H9 (cell line): ENCODE measurements around the gene EPHA1. TPM values are rescaled to one million over a fixed set of nuclear protein-coding genes. Genes with fewer than 3 reads are reported as not detected.
"Not testable (repeated sequence)": the region's sequence is repeated elsewhere in the genome, so short reads cannot be mapped to it uniquely, and the experiment has no call there.

Experiments used
- DNase-seq: peaks from one replicate; pipeline ENCODE4 v3.0.0-alpha.2; 2017
- H2AFZ ChIP-seq: one replicate; pipeline ENCODE4 v1.6.1; 2013; ENCODE audit warnings: mild to moderate bottlenecking, low read length, control low read depth, moderate library complexity
- H2AK5ac ChIP-seq: 2 replicates; pipeline ENCODE4 v1.6.1; 2013; ENCODE audit warnings: low read length, control low read depth, mixed read lengths; ENCODE audit not compliant: insufficient read length
- H2BK120ac ChIP-seq: one replicate; pipeline ENCODE4 v1.6.1; 2013; ENCODE audit warnings: low read depth, mild to moderate bottlenecking, low read length, control low read depth, inconsistent platforms; ENCODE audit not compliant: poor library complexity, severe bottlenecking
- H2BK12ac ChIP-seq: 2 replicates; pipeline ENCODE4 v1.6.1; 2013; ENCODE audit warnings: low read length, control low read depth, mixed read lengths, low read depth; ENCODE audit not compliant: insufficient read length
- H2BK15ac ChIP-seq: 2 replicates; pipeline ENCODE4 v1.6.1; 2013; ENCODE audit warnings: low read depth, low read length, control low read depth
- H2BK20ac ChIP-seq: one replicate; pipeline ENCODE4 v1.6.1; 2013; ENCODE audit warnings: low read depth, mild to moderate bottlenecking, low read length, control low read depth, inconsistent platforms; ENCODE audit not compliant: poor library complexity, severe bottlenecking
- H2BK5ac ChIP-seq: 2 replicates; pipeline ENCODE4 v1.6.1; 2013; ENCODE audit warnings: low read length, control low read depth, mixed read lengths; ENCODE audit not compliant: insufficient read length
- H3K14ac ChIP-seq: 2 replicates; pipeline ENCODE4 v1.6.1; 2013; ENCODE audit warnings: low read length, control low read depth; ENCODE audit not compliant: insufficient read depth
- H3K18ac ChIP-seq: 2 replicates; pipeline ENCODE4 v1.6.1; 2013; ENCODE audit warnings: low read depth, mild to moderate bottlenecking, mixed read lengths, low read length, control low read depth; ENCODE audit not compliant: insufficient read length
- H3K23ac ChIP-seq: 2 replicates; pipeline ENCODE4 v1.6.1; 2013; ENCODE audit warnings: low read length, control low read depth, mixed read lengths, low read depth; ENCODE audit not compliant: insufficient read length
- H3K23me2 ChIP-seq: 2 replicates; pipeline ENCODE4 v1.6.1; 2013; ENCODE audit warnings: low read depth, mild to moderate bottlenecking, mixed read lengths, low read length, control low read depth; ENCODE audit not compliant: insufficient read length, poor library complexity, severe bottlenecking
- H3K27ac ChIP-seq: 2 replicates; pipeline ENCODE4 v1.5.1; 2013; ENCODE audit warnings: low read length, control low read depth, mixed read lengths, low read depth; ENCODE audit not compliant: insufficient read length
- H3K27me3 ChIP-seq: 2 replicates; pipeline ENCODE4 v1.6.1; 2013; ENCODE audit warnings: low read length, control low read depth, inconsistent platforms; ENCODE audit not compliant: insufficient read depth
- H3K4ac ChIP-seq: 2 replicates; pipeline ENCODE4 v1.6.1; 2013; ENCODE audit warnings: low read depth, mild to moderate bottlenecking, control low read depth, inconsistent platforms, low read length, moderate library complexity
- H3K4me1 ChIP-seq: 2 replicates; pipeline ENCODE4 v1.6.1; 2013; ENCODE audit warnings: low read length, control low read depth, inconsistent platforms; ENCODE audit not compliant: insufficient read depth
- H3K4me2 ChIP-seq: 2 replicates; pipeline ENCODE4 v1.6.1; 2013; ENCODE audit warnings: low read length, control low read depth, mixed read lengths; ENCODE audit not compliant: insufficient read length, insufficient read depth
- H3K56ac ChIP-seq: 2 replicates; pipeline ENCODE4 v1.6.1; 2013; ENCODE audit warnings: low read depth, mild to moderate bottlenecking, mixed read lengths, low read length, control low read depth; ENCODE audit not compliant: insufficient read length
- H3K79me1 ChIP-seq: 2 replicates; pipeline ENCODE4 v1.6.1; 2013; ENCODE audit warnings: low read depth, mild to moderate bottlenecking, moderate library complexity, low read length, control low read depth, inconsistent platforms; ENCODE audit not compliant: insufficient read depth, poor library complexity, severe bottlenecking
- H3K79me2 ChIP-seq: 2 replicates; pipeline ENCODE4 v1.6.1; 2013; ENCODE audit warnings: low read length, control low read depth, inconsistent platforms; ENCODE audit not compliant: insufficient read depth
- H3K9ac ChIP-seq: 2 replicates; pipeline ENCODE4 v1.6.1; 2013; ENCODE audit warnings: low read length, control low read depth, mixed read lengths; ENCODE audit not compliant: insufficient read length; ENCODE audit errors: extremely low read depth
- H3K9me3 ChIP-seq: one replicate; pipeline ENCODE4 v1.6.1; 2013; ENCODE audit warnings: low read depth, low read length, inconsistent platforms; ENCODE audit not compliant: control insufficient read depth
- H3T11ph ChIP-seq: one replicate; pipeline ENCODE4 v1.6.1; 2013; ENCODE audit warnings: mild to moderate bottlenecking, low read length, control low read depth, inconsistent platforms
- H4K20me1 ChIP-seq: one replicate; pipeline ENCODE4 v1.6.1; 2013; ENCODE audit not compliant: control insufficient read depth, insufficient read length, insufficient read depth
- H4K5ac ChIP-seq: 2 replicates; pipeline ENCODE4 v1.6.1; 2013; ENCODE audit warnings: low read depth, mild to moderate bottlenecking, mixed read lengths, low read length, control low read depth; ENCODE audit not compliant: insufficient read length
- H4K8ac ChIP-seq: replicated peaks from 2 replicates; pipeline ENCODE4 v1.6.1; 2013; ENCODE audit warnings: low read length, control low read depth, mixed read lengths, low read depth; ENCODE audit not compliant: insufficient read length
- H4K91ac ChIP-seq: 2 replicates; pipeline ENCODE4 v1.6.1; 2013; ENCODE audit warnings: low read depth, mild to moderate bottlenecking, moderate library complexity, mixed read lengths, low read length, control low read depth; ENCODE audit not compliant: insufficient read length
- H3K27ac Mint-ChIP-seq, 3 experiments: 2 replicates in 2 of 3; 3 replicates in 1 of 3; pipeline ENCODE4 v1.8.0; 2020 to 2021; ENCODE audit warnings: mixed read lengths in 3 of 3, mild to moderate bottlenecking in 1 of 3, moderate library complexity in 1 of 3
- H3K27me3 Mint-ChIP-seq: 2 replicates; pipeline ENCODE4 v1.8.0; 2021; ENCODE audit warnings: low read depth, mild to moderate bottlenecking, moderate library complexity, mixed read lengths
- H3K36me3 Mint-ChIP-seq, 3 experiments: 2 replicates in 2 of 3; 3 replicates in 1 of 3; pipeline ENCODE4 v1.8.0; 2020 to 2021; ENCODE audit warnings: low read depth in 3 of 3, mixed read lengths in 3 of 3; ENCODE audit not compliant: insufficient read depth in 1 of 3
- H3K4me1 Mint-ChIP-seq, 2 experiments: 2 replicates each; pipeline ENCODE4 v1.8.0; 2020; ENCODE audit warnings: mixed read lengths in 2 of 2
- H3K4me3 Mint-ChIP-seq, 2 experiments: 2 replicates in 1 of 2; 3 replicates in 1 of 2; pipeline ENCODE4 v1.8.0; 2020 to 2021; ENCODE audit warnings: mild to moderate bottlenecking in 2 of 2, mixed read lengths in 2 of 2, moderate library complexity in 1 of 2
- H3K9me3 Mint-ChIP-seq, 2 experiments: 2 replicates in 1 of 2; 3 replicates in 1 of 2; pipeline ENCODE4 v1.8.0; 2020; ENCODE audit warnings: mild to moderate bottlenecking in 2 of 2, mixed read lengths in 2 of 2, moderate library complexity in 1 of 2
- CTCF ChIP-seq: fragments of 200-600 bp; sonication (generic); conservative IDR thresholded peaks from 3 replicates; pipeline ENCODE4 v1.8.0; 2021; ENCODE audit warnings: antibody characterized with exemption, mild to moderate bottlenecking
- WGBS: extraction: QIAGEN DNeasy Blood & Tissue Kit; methylation state at CpG from one replicate; pipeline ENCODE4 v1.1.7; 2013; ENCODE audit warnings: missing lambda C conversion rate, low lambda C conversion rate, mixed read lengths; ENCODE audit not compliant: insufficient read length; ENCODE audit errors: extremely low coverage; 5-methylcytosine and 5-hydroxymethylcytosine counted together
- total RNA-seq: library from RNA; stranded (reverse); gene quantifications from 2 replicates; pipeline ENCODE4 v1.2.1, GENCODE V29; 2021

EPHA1 gene
- total RNA-seq, 1 experiment from 2014 or later: 109 TPM

- Mint-ChIP-seq H3K27me3 (peaks cover 2% of the 10 kb centered on the region), H3K4me3 (no peak overlapping the region; a peak in 1 of 5 replicates), H3K27ac (no peak overlapping the region), H3K36me3 (peaks cover 62 to 95% (median 87%) of the 10 kb centered on the region in 3 experiments), H3K9me3 (no peaks in the 10 kb centered on the region), H3K4me1 (peaks cover under 1 to 5% of the 10 kb centered on the region in 2 experiments)
- no peak overlapping the region for H2BK15ac ChIP-seq
- H3K79me2 ChIP-seq: no peaks in the 10 kb centered on the region
- H3K9ac ChIP-seq: no peak overlapping the region
- no peak overlapping the region for H3T11ph ChIP-seq
- no peak overlapping the region for H2BK12ac ChIP-seq
- no peak overlapping the region for H2BK5ac ChIP-seq
- no peaks in the 10 kb centered on the region for H3K4me1 ChIP-seq
- H2AK5ac ChIP-seq: no peak overlapping the region
- H3K4ac ChIP-seq: no peak overlapping the region
- H3K27me3 ChIP-seq: no peaks in the 10 kb centered on the region
- H3K14ac ChIP-seq: no peak overlapping the region
- H4K20me1 ChIP-seq: no peaks in the 10 kb centered on the region
- H3K23ac ChIP-seq: no peak overlapping the region
- H4K8ac ChIP-seq: no peak overlapping the region
- no peak overlapping the region for H3K4me2 ChIP-seq
- H3K23me2 ChIP-seq: no peaks in the 10 kb centered on the region
- no peak for TF ChIP-seq CTCF
- H3K56ac ChIP-seq: no peak overlapping the region
- no peaks in the 10 kb centered on the region for H3K9me3 ChIP-seq
- no peak overlapping the region for H2BK120ac ChIP-seq
- no peak for DNase-seq
- no peak overlapping the region for H4K91ac ChIP-seq
- H2AFZ ChIP-seq: no peak overlapping the region
- no peak overlapping the region for H3K27ac ChIP-seq
- WGBS: no CpG with 5 or more reads among the region's 6 CpGs
- no peak overlapping the region for H2BK20ac ChIP-seq
- H3K79me1 ChIP-seq: no peaks in the 10 kb centered on the region
- no peak overlapping the region for H4K5ac ChIP-seq
- H3K18ac ChIP-seq: no peak overlapping the region
Observed at GRCh38 chr7:143392875-143393266, 15.8 kb downstream of the EPHA1 start.

- not testable (repeated sequence) for H3T11ph ChIP-seq, H3K4me3 Mint-ChIP-seq, H3K9me3 ChIP-seq, H2AK5ac ChIP-seq, H3K23ac ChIP-seq, H4K5ac ChIP-seq, H4K91ac ChIP-seq, DNase-seq, H3K27me3 ChIP-seq, H3K79me1 ChIP-seq, H2BK120ac ChIP-seq, H3K27ac Mint-ChIP-seq, H3K14ac ChIP-seq, H3K4me1 ChIP-seq, H3K9ac ChIP-seq, H2BK12ac ChIP-seq, H3K9me3 Mint-ChIP-seq, H3K4me2 ChIP-seq, H3K18ac ChIP-seq, H2BK5ac ChIP-seq, H3K4ac ChIP-seq, H3K79me2 ChIP-seq, H4K20me1 ChIP-seq, H3K4me1 Mint-ChIP-seq, H2AFZ ChIP-seq, H4K8ac ChIP-seq, H3K56ac ChIP-seq, H3K23me2 ChIP-seq, H2BK20ac ChIP-seq, H2BK15ac ChIP-seq, H3K27me3 Mint-ChIP-seq, H3K27ac ChIP-seq
- H3K36me3 Mint-ChIP-seq: peaks cover 62 to 95% (median 85%) of the 10 kb centered on the region in 3 experiments
- WGBS: no CpG with 5 or more reads among the region's 8 CpGs
Observed at GRCh38 chr7:143392427-143392826, 16.2 kb downstream of the EPHA1 start.
